K562 (cell line): ENCODE data around the gene A1BG. TPM values are rescaled to one million over a fixed set of nuclear protein-coding genes. Genes with fewer than 3 reads are reported as not detected.

Source experiments
- ATAC-seq: fragments of 200-7000 bp; cut with Tn5 transposase; 3 replicates; pipeline ENCODE4 v1.9.1; 2020; ENCODE audit warnings: moderate library complexity
- BruUV-seq: library from RNA; stranded (reverse); fragments of 400-500 nt; replicated peaks from 2 replicates; lab custom pipeline; 2021; lab: Mats Ljungman, UMichigan
- CTCF ChIA-PET: fragments of 300-600 bp; formaldehyde crosslinking; extraction: SDS; loops from one replicate; lab custom pipeline; 2021; ENCODE audit warnings: low intra/inter-chr PET ratio; lab: Yijun Ruan, JAX
- POLR2A ChIA-PET: fragments of 300-600, 350-650 bp; sonication (Branson Sonifier 250); formaldehyde crosslinking; extraction: SDS; loops from one replicate; lab custom pipeline; 2021; ENCODE audit warnings: antibody characterized with exemption, inconsistent platforms; lab: Yijun Ruan, JAX
- DNase-seq, 4 experiments: peaks; one replicate each; pipeline versions ENCODE4 v3.0.0 to v3.0.0-alpha.2; 2011 to 2018; ENCODE audit warnings: low spot score in 3 of 4, mixed read lengths in 3 of 4; ENCODE audit errors: extremely low read depth in 1 of 4
- FAIRE-seq: peaks from 2 replicates; lab custom pipeline; 2011; peaks lifted over from hg19 to GRCh38; lab: Jason Lieb, UNC
- H2AFZ ChIP-seq: 2 replicates; pipeline ENCODE4 v1.6.0; 2011; ENCODE audit warnings: low read depth, low read length, control low read depth, inconsistent platforms
- H3K27ac ChIP-seq: fragments of 200-600 bp; 3 replicates; pipeline ENCODE4 v1.8.0; 2011; ENCODE audit warnings: low read depth, mild to moderate bottlenecking, control low read depth, inconsistent platforms, low read length, moderate library complexity, mixed read lengths; ENCODE audit errors: extremely low read depth
- H3K27me3 ChIP-seq, 2 experiments: fragments of 300-600 bp in 1 of 2; 2 replicates in 1 of 2; 3 replicates in 1 of 2; pipeline versions ENCODE4 v1.6.0 to v1.8.0; 2011; ENCODE audit warnings: inconsistent platforms in 2 of 2, low read length in 2 of 2, mild to moderate bottlenecking in 1 of 2, mixed read lengths in 1 of 2, moderate library complexity in 1 of 2; ENCODE audit not compliant: control insufficient read depth in 2 of 2, insufficient read depth in 2 of 2
- H3K36me3 ChIP-seq: fragments of 300-600 bp; 3 replicates; pipeline ENCODE4 v1.8.0; 2011; ENCODE audit warnings: mild to moderate bottlenecking, low read length, inconsistent platforms; ENCODE audit not compliant: control insufficient read depth, insufficient read depth
- H3K4me1 ChIP-seq, 2 experiments: fragments of 200-600 bp in 1 of 2; replicated peaks in 1 of 2; 2 replicates in 1 of 2; 3 replicates in 1 of 2; pipeline versions ENCODE4 v1.5.1 to v1.8.0; 2011; ENCODE audit warnings: inconsistent platforms in 2 of 2, low read length in 2 of 2, mild to moderate bottlenecking in 1 of 2, mixed read lengths in 1 of 2, moderate library complexity in 1 of 2; ENCODE audit not compliant: control insufficient read depth in 2 of 2, insufficient read depth in 2 of 2
- H3K4me2 ChIP-seq: 2 replicates; pipeline ENCODE4 v1.6.1; 2011; ENCODE audit warnings: low read length, control low read depth, inconsistent platforms, mixed read lengths; ENCODE audit not compliant: insufficient read depth
- H3K4me3 ChIP-seq: fragments of 200-600 bp; sonication (generic), shearing (Covaris generic); 2 replicates; pipeline ENCODE4 v1.5.1; 2016; ENCODE audit warnings: control low read depth, inconsistent platforms
- H3K79me2 ChIP-seq: fragments of 200-600 bp; 3 replicates; pipeline ENCODE4 v1.8.0; 2011; ENCODE audit warnings: low read length, inconsistent platforms; ENCODE audit not compliant: control insufficient read depth, insufficient read depth
- H3K9ac ChIP-seq, 2 experiments: 2 replicates each; pipeline versions ENCODE4 v1.6.0 to v1.6.1; 2011; ENCODE audit warnings: low read depth in 2 of 2, low read length in 2 of 2, control low read depth in 1 of 2, inconsistent platforms in 1 of 2, mild to moderate bottlenecking in 1 of 2, mixed read lengths in 1 of 2; ENCODE audit not compliant: insufficient read depth in 1 of 2
- H3K9me1 ChIP-seq: one replicate; pipeline ENCODE4 v1.6.0; 2011; ENCODE audit warnings: inconsistent platforms, mild to moderate bottlenecking, low read length, moderate library complexity; ENCODE audit not compliant: control insufficient read depth, insufficient read depth
- H3K9me3 ChIP-seq: replicated peaks from 2 replicates; pipeline ENCODE4 v1.5.1; 2011; ENCODE audit warnings: low read depth, low read length, inconsistent platforms; ENCODE audit not compliant: control insufficient read depth, insufficient read depth
- H4K20me1 ChIP-seq: replicated peaks from 2 replicates; pipeline ENCODE4 v1.6.1; 2011; ENCODE audit warnings: low read length, inconsistent platforms, mixed read lengths; ENCODE audit not compliant: control insufficient read depth, insufficient read depth
- ARID3A ChIP-seq: IDR thresholded peaks from 2 replicates; pipeline ENCODE4 v1.6.1; 2012; ENCODE audit warnings: low read depth, low read length, improper control_type of control experiment, borderline replicate concordance
- DIDO1 ChIP-seq: fragments of 450-650 bp; IDR thresholded peaks from 2 replicates; pipeline ENCODE4 v1.6.1; 2016; ENCODE audit warnings: low read depth, missing biosample characterization, missing genetic modification characterization
- DPF2 ChIP-seq: fragments of 450-650 bp; IDR thresholded peaks from 2 replicates; pipeline ENCODE4 v1.6.1; 2016
- ELF2 ChIP-seq: fragments of 250-450 bp; sonication (Bioruptor Pico); IDR thresholded peaks from 2 replicates; pipeline ENCODE4 v1.5.0; 2021; ENCODE audit warnings: mild to moderate bottlenecking
- ELF4 ChIP-seq: fragments of 450-650 bp; formaldehyde crosslinking; IDR thresholded peaks from 2 replicates; pipeline ENCODE4 v1.4.0; 2022; ENCODE audit warnings: missing genetic modification characterization
- ETV1 ChIP-seq: fragments of 450-650 bp; conservative IDR thresholded peaks from 2 replicates; pipeline ENCODE4 v1.6.1; 2016; ENCODE audit warnings: missing genetic modification characterization, control low read depth, low read depth, missing compliant biosample characterization
- ETV5 ChIP-seq: sonication (generic); formaldehyde crosslinking; IDR thresholded peaks from 2 replicates; pipeline ENCODE4 v1.4.0; 2020; ENCODE audit warnings: low read depth, mild to moderate bottlenecking, missing genetic modification reagents
- POU5F1 ChIP-seq: fragments of 150-350 bp; IDR thresholded peaks from 2 replicates; pipeline ENCODE4 v1.6.1; 2014; ENCODE audit warnings: borderline replicate concordance, low read length, low read depth, mild to moderate bottlenecking; ENCODE audit not compliant: partially characterized antibody
- SPI1 ChIP-seq: IDR thresholded peaks from 2 replicates; pipeline ENCODE4 v1.6.1; 2011; ENCODE audit warnings: low read depth, low read length, control low read depth, borderline replicate concordance
- TARDBP ChIP-seq: fragments of 450-650 bp; IDR thresholded peaks from 2 replicates; pipeline ENCODE4 v1.6.1; 2016
- TCF7L2 ChIP-seq: fragments of 150-350 bp; IDR thresholded peaks from 2 replicates; pipeline ENCODE4 v1.6.1; 2016; ENCODE audit warnings: low read depth, mild to moderate bottlenecking, low read length, moderate library complexity
- ZBTB12 ChIP-seq: fragments of 250-450 bp; sonication (Bioruptor Pico); IDR thresholded peaks from 2 replicates; pipeline ENCODE4 v1.4.0; 2020
- ZEB2 ChIP-seq: fragments of 450-650 bp; IDR thresholded peaks from 2 replicates; pipeline ENCODE4 v1.6.1; 2016
- ZFP36 ChIP-seq: fragments of 150-350 bp; IDR thresholded peaks from 2 replicates; pipeline ENCODE4 v1.6.1; 2018; ENCODE audit warnings: low read length, low read depth; ENCODE audit not compliant: partially characterized antibody
- ZNF174 ChIP-seq: fragments of 250-450 bp; sonication (Bioruptor Pico); IDR thresholded peaks from 2 replicates; pipeline ENCODE4 v1.4.0; 2020; ENCODE audit warnings: mild to moderate bottlenecking
- ZNF551 ChIP-seq: fragments of 250-450 bp; sonication (Bioruptor Pico); IDR thresholded peaks from 2 replicates; pipeline ENCODE4 v1.5.0; 2021; ENCODE audit warnings: mild to moderate bottlenecking, moderate library complexity
- ZNF644 ChIP-seq: fragments of 200-800 bp; sonication (Bioruptor generic); IDR thresholded peaks from 2 replicates; pipeline ENCODE4 v1.6.1; 2016; ENCODE audit warnings: low read depth, missing genetic modification characterization, missing compliant biosample characterization
- ZNF76 ChIP-seq: fragments of 250-450 bp; sonication (Bioruptor Pico); IDR thresholded peaks from 2 replicates; pipeline ENCODE4 v1.4.0; 2020; ENCODE audit warnings: mild to moderate bottlenecking, moderate library complexity, borderline replicate concordance
- WGBS: fragments of 100-300 bp; shearing (Covaris generic); methylation state at CpG from one replicate; pipeline ENCODE4 v1.1.6; 2016; ENCODE audit warnings: low coverage, mixed read lengths; ENCODE audit not compliant: insufficient coverage; ENCODE audit errors: missing lambda C conversion rate; 5-methylcytosine and 5-hydroxymethylcytosine counted together
- in situ Hi-C: fragments of 300-500 bp; cut with MboI; formaldehyde crosslinking; loops from 4 replicates; pipeline ENCODE4 v1.15.0; 2018; ENCODE audit warnings: inconsistent platforms, mixed read lengths
- intact Hi-C: fragments of 100-400 bp; cut with micrococcal nuclease; formaldehyde crosslinking; loops from 2 replicates; pipeline ENCODE4 v1.14.2; 2022
- polyA plus RNA-seq, 8 experiments: library from polyadenylated mRNA; depleted of rRNA in 4 of 8; stranded (reverse) in 5 of 8; unstranded in 3 of 8; fragments of >200 nt; fragmentation: Nextera tagmentation in 2 of 8; fragmentation: Illumina TruSeq in 1 of 8; extraction: Ambion mirVana in 2 of 8; extraction: Trizol in 1 of 8; gene quantifications; 2 replicates each; pipeline versions ENCODE4 v1.2.1 to v1.2.3, GENCODE V29; 2011 to 2014; ENCODE audit warnings: inconsistent platforms in 1 of 8, missing spikeins in 1 of 8
- total RNA-seq, 7 experiments: library from RNA; depleted of rRNA in 6 of 7; stranded (reverse); fragments of >200 nt in 6 of 7; fragmentation: Illumina TruSeq in 2 of 7; extraction: Trizol in 2 of 7; gene quantifications; 2 replicates each; pipeline versions ENCODE4 v1.2.1 to v1.2.3, GENCODE V29; 2011 to 2021; ENCODE audit warnings: low replicate concordance in 1 of 7

Gene A1BG
- total and polyA plus RNA-seq, 9 of the 15 experiments (the other 6 are each of a cell fraction or from before 2014, with no cell fraction given): 0.10 to 19.8 (median 2.6) TPM

DNA sequence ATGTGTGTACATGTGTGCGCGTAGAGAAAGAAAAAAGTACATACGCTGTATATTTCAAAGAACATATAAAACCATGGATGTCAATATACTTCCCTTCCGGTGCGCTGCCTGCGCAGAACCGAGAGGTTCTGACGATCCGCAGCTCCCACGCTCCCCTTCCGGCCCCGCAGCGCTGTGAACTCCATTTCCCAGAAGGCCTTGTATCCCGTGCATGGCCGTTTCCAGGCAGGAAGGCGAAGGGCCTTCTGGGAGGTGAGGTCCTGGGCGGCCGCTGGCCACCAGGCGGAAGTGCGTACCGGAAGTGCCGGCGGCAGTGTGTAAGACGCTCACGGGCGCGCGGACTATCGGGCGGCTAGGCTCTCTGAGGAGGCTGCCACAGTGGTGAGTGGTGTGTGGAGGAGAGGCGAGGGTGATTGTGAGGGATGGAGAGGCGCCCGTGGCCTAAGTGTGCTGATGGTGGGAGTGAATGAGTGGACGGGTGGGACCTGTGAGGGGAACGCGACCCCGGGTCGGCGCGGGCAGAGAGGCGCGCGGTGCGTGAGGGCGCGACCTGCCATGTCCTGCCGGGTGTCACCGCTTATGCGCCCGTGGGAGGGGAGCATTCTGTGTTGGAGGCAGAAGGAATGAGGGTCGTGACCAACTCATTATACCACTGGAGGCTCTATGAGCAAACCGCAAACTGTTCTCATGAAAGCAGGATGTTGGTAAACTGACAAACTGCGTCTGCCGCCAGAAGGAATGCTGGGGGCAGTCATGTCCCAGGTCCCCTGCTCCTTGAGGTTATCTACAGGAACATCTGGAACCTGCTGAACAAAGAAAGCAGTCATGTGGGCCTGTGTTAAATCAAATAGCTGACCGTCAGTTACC lies 48.0 kb downstream of the A1BG start, which contains the start of gene ERVK3-1:
ERVK3-1 (plus strand) TSS at position 313 of the 867 bp plus-strand sequence. CDS start 6,792 bp downstream, outside the sequence.
- Histone ChIP-seq H3K27me3 (no peaks in the 10 kb centered on the region), H3K9ac (peak within 1 kb of the TSS; percentile 91 to 96), H4K20me1 (no peaks in the 10 kb centered on the region), H3K27ac (peak within 1 kb of the TSS; percentile 98), H3K79me2 (peaks cover 40% of the 10 kb centered on the region), H2AFZ (peak within 1 kb of the TSS; percentile 96), H3K4me3 (peak within 1 kb of the TSS; percentile 98), H3K4me1 (peaks cover 7 to 15% of the 10 kb centered on the region in 2 experiments; a peak in 4 of 5 replicates), H3K4me2 (peak within 1 kb of the TSS; percentile 99), H3K36me3 (peaks cover 61% of the 10 kb centered on the region), H3K9me3 (peaks cover 3% of the 10 kb centered on the region), H3K9me1 (no peaks in the 10 kb centered on the region)
- BruUV-seq: no TSS peak
- CTCF ChIA-PET: no interaction called here
- FAIRE-seq: peak; percentile 97
- WGBS: 1% methylated on average over 49 of the region's 55 CpGs
- peak; percentile 98 for ATAC-seq
- peak; percentile 90 to 99 (median 92) for DNase-seq
- POLR2A ChIA-PET: interaction anchor here (0.6 to 4.2 kb wide), 8 partner anchors 8 to 270 kb away, joined by 3 to 27 read pairs (median 4); partner anchors contain the start of genes ZNF8 and ZSCAN22
- in situ Hi-C loops (no loop called here), intact Hi-C loops (loop anchor here (1.0 to 2.0 kb wide), 3 partner anchors 21 to 58 kb away; partner anchors contain the start of genes ZNF497, ZNF8 and ZSCAN22)
- peak; percentile 66 for TF ChIP-seq TARDBP
- peak; percentile 76; the same call in 1 of the 2 replicates for TF ChIP-seq ZNF644 (tag)
- TF ChIP-seq ZBTB12 (CRISPR knock-in tag): peak; percentile 55
- TF ChIP-seq DPF2: peak; percentile 13; the same call in 1 of the 2 replicates
- peak; percentile 56; the same call in 1 of the 2 replicates for TF ChIP-seq TCF7L2
- 0 out of 2 replicates have a peak, but pooled peaks have one; percentile 14 for TF ChIP-seq ZNF76 (CRISPR knock-in tag)
- peak; percentile 88 for TF ChIP-seq POU5F1
- no peak for TF ChIP-seq ZNF174
- no peak for TF ChIP-seq ZFP36
- peak; percentile 97 for TF ChIP-seq ETV5
- peak; percentile 95 for TF ChIP-seq ELF4
- no peak for TF ChIP-seq ZNF551
- peak; percentile 91 for TF ChIP-seq ELF2
- no peak for TF ChIP-seq ARID3A
- TF ChIP-seq DIDO1 (tag): peak; percentile 53; the same call in 1 of the 2 replicates
- TF ChIP-seq SPI1: peak; percentile 87
- peak; percentile 98 for TF ChIP-seq ETV1 (tag)
- TF ChIP-seq ZEB2: peak; percentile 73
